ENCODE results near the gene SPIRE1.

DNA sequence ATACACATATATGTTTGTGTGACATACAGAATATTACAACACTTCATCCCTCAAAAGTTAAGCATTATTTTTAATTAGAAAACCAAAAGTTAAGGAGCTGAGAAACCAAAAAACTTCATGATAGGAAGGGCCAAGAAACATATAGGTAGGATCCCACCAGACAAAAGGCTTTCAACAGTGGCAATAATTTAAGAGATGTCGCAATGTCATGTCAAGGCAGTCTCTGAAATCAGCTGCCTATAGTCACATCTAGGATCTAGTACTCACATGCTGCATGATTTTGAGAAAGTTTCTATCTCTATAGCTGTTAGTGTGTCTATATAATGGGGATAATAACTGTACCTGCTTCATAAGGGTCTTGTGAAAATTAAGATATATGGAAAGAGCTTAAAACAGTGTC, 72.7 kb downstream of the SPIRE1 start:
- TF ChIP-seq, protein P1, sequence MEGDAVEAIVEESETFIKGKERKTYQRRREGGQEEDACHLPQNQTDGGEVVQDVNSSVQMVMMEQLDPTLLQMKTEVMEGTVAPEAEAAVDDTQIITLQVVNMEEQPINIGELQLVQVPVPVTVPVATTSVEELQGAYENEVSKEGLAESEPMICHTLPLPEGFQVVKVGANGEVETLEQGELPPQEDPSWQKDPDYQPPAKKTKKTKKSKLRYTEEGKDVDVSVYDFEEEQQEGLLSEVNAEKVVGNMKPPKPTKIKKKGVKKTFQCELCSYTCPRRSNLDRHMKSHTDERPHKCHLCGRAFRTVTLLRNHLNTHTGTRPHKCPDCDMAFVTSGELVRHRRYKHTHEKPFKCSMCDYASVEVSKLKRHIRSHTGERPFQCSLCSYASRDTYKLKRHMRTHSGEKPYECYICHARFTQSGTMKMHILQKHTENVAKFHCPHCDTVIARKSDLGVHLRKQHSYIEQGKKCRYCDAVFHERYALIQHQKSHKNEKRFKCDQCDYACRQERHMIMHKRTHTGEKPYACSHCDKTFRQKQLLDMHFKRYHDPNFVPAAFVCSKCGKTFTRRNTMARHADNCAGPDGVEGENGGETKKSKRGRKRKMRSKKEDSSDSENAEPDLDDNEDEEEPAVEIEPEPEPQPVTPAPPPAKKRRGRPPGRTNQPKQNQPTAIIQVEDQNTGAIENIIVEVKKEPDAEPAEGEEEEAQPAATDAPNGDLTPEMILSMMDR (IDR thresholded peaks at IDR 0.05) = no peak
- TF ChIP-seq EP300 (IDR thresholded peaks at IDR 0.05) = no peak

Measured in tibial nerve (tissue), 4 donors.